DND-41 (cell line): ENCODE results near the gene RCOR1.

Source experiments
- ATAC-seq: fragments of 200-7000 bp; cut with Tn5 transposase; 3 replicates; pipeline ENCODE4 v1.9.1; 2021; ENCODE audit warnings: low read depth; ENCODE audit not compliant: insufficient read depth
- DNase-seq: peaks from one replicate; pipeline ENCODE4 v3.0.0-alpha.2; 2020
- H2AFZ ChIP-seq: 2 replicates; pipeline ENCODE4 v1.6.0; 2012; ENCODE audit warnings: low read depth, low read length
- H3K27ac ChIP-seq: 2 replicates; pipeline ENCODE4 v1.5.1; 2012; ENCODE audit warnings: low read length, inconsistent platforms
- H3K27me3 ChIP-seq: fragments of 200-600 bp; sonication (generic); 2 replicates; pipeline ENCODE4 v1.6.0; 2012; ENCODE audit warnings: low read length, mild to moderate bottlenecking, inconsistent platforms; ENCODE audit not compliant: insufficient read depth, poor library complexity
- H3K36me3 ChIP-seq: 2 replicates; pipeline ENCODE4 v1.5.1; 2012; ENCODE audit warnings: low read length, inconsistent platforms; ENCODE audit not compliant: insufficient read depth
- H3K4me1 ChIP-seq: 2 replicates; pipeline ENCODE4 v1.5.1; 2012; ENCODE audit warnings: mild to moderate bottlenecking, low read length; ENCODE audit not compliant: insufficient read depth
- H3K4me2 ChIP-seq: 2 replicates; pipeline ENCODE4 v1.6.0; 2012; ENCODE audit warnings: mild to moderate bottlenecking, moderate library complexity, low read length, inconsistent platforms; ENCODE audit not compliant: insufficient read depth
- H3K4me3 ChIP-seq, 2 experiments: fragments of 200-600 bp in 1 of 2; shearing (Covaris generic) in 1 of 2; 2 replicates each; pipeline ENCODE4 v1.5.1; 2012 to 2016; ENCODE audit warnings: inconsistent platforms in 2 of 2, low read length in 2 of 2, mild to moderate bottlenecking in 2 of 2, low read depth in 1 of 2, moderate library complexity in 1 of 2
- H3K79me2 ChIP-seq: 2 replicates; pipeline ENCODE4 v1.6.0; 2012; ENCODE audit warnings: low read length, inconsistent platforms; ENCODE audit not compliant: insufficient read depth
- H3K9ac ChIP-seq: 2 replicates; pipeline ENCODE4 v1.6.0; 2012; ENCODE audit warnings: low read depth, mild to moderate bottlenecking, inconsistent platforms, low read length, moderate library complexity
- H3K9me3 ChIP-seq: 2 replicates; pipeline ENCODE4 v1.5.1; 2012; ENCODE audit warnings: low read length, moderate library complexity, mild to moderate bottlenecking, inconsistent platforms; ENCODE audit not compliant: insufficient read depth, severe bottlenecking
- H4K20me1 ChIP-seq: 2 replicates; pipeline ENCODE4 v1.6.0; 2012; ENCODE audit warnings: low read length; ENCODE audit not compliant: insufficient read depth
- CTCF ChIP-seq: IDR thresholded peaks from 2 replicates; pipeline ENCODE4 v1.5.1; 2012; ENCODE audit warnings: borderline replicate concordance, low read length, moderate library complexity, mild to moderate bottlenecking; ENCODE audit not compliant: poor library complexity, severe bottlenecking; ENCODE audit errors: extremely low read depth
- EZH2 ChIP-seq: IDR thresholded peaks from 3 replicates; pipeline ENCODE4 v1.6.1; 2012; ENCODE audit warnings: borderline replicate concordance, low read depth, mild to moderate bottlenecking, moderate library complexity, low read length, inconsistent platforms; ENCODE audit not compliant: severe bottlenecking

The RCOR1 gene

GRCh38 chr14:102588821-102589220 lies 3.6 kb upstream of the RCOR1 start:
- Histone ChIP-seq H3K27ac (no peak overlapping the region), H2AFZ (no peak overlapping the region), H3K4me2 (no peak overlapping the region), H3K4me1 (peaks cover 11% of the 10 kb centered on the region), H3K27me3 (no peaks in the 10 kb centered on the region), H4K20me1 (peaks cover 9% of the 10 kb centered on the region), H3K36me3 (no peaks in the 10 kb centered on the region; the same call in 1 of the 2 replicates), H3K9me3 (no peaks in the 10 kb centered on the region), H3K9ac (no peak overlapping the region), H3K79me2 (peaks cover 10% of the 10 kb centered on the region), H3K4me3 (no peak overlapping the region)
- no peak for ATAC-seq
- DNase-seq: no peak
- TF ChIP-seq EZH2 (no peak), CTCF (no peak)

GRCh38 chr14:102589761-102590290 lies 2.6 kb upstream of the RCOR1 start:
- peaks cover 20% of the 10 kb centered on the region for H3K79me2 ChIP-seq
- no peaks in the 10 kb centered on the region; the same call in 1 of the 2 replicates for H3K36me3 ChIP-seq
- H2AFZ ChIP-seq: no peak overlapping the region
- peaks cover 17% of the 10 kb centered on the region for H4K20me1 ChIP-seq
- DNase-seq (no peak), ATAC-seq (no peak)
- no peak for TF ChIP-seq EZH2
- TF ChIP-seq CTCF: no peak
- no peak overlapping the region for H3K9ac ChIP-seq
- H3K9me3 ChIP-seq: no peaks in the 10 kb centered on the region
- H3K4me3 ChIP-seq: no peak overlapping the region
- no peak overlapping the region for H3K4me2 ChIP-seq
- no peaks in the 10 kb centered on the region for H3K27me3 ChIP-seq
- no peak overlapping the region for H3K27ac ChIP-seq
- peaks cover 21% of the 10 kb centered on the region for H3K4me1 ChIP-seq

- H3K9ac ChIP-seq: peak overlapping the region; percentile 98
- peaks cover 29% of the 10 kb centered on the region for H3K79me2 ChIP-seq
- H3K27ac ChIP-seq: no peak overlapping the region; the same call in 1 of the 2 replicates
These were observed 1.8 kb upstream of the RCOR1 start for GRCh38 chr14:102590667-102591099.

More at GRCh38 chr14:102590667-102591099, 1.8 kb upstream of the RCOR1 start:
- Histone ChIP-seq H3K4me1 (peaks cover 29% of the 10 kb centered on the region), H3K36me3 (peaks cover 5% of the 10 kb centered on the region; the same call in 1 of the 2 replicates), H2AFZ (0 out of 2 replicates have a peak overlapping the region, but pooled peaks have one; percentile 82), H4K20me1 (peaks cover 22% of the 10 kb centered on the region), H3K4me2 (peak overlapping the region; percentile 69), H3K27me3 (no peaks in the 10 kb centered on the region), H3K4me3 (peak overlapping the region in 1 of 2 experiments; percentile 81; a peak in 2 of 4 replicates), H3K9me3 (no peaks in the 10 kb centered on the region)
- ATAC-seq: no peak
- no peak for TF ChIP-seq EZH2
- no peak for TF ChIP-seq CTCF
- DNase-seq: no peak
